ENCODE results near the gene ADGRD2.

Gene ADGRD2

GRCh38 chr9:124496463-124496862, 46.2 kb downstream of the ADGRD2 start:
- DNase-seq (ENCODE audit: low spot score), result no peak

GRCh38 chr9:124497441-124497840, 47.2 kb downstream of the ADGRD2 start:
- no peak for DNase-seq (ENCODE audit: low spot score)

- no peak for DNase-seq (ENCODE audit: low spot score)
Measured at GRCh38 chr9:124498040-124498439, 47.8 kb downstream of the ADGRD2 start.

- no peak for DNase-seq (ENCODE audit: low spot score)
Measured at GRCh38 chr9:124498499-124499146, 48.4 kb downstream of the ADGRD2 start.

GRCh38 chr9:124499216-124499615, 49.0 kb downstream of the ADGRD2 start:
- no peak for DNase-seq (ENCODE audit: low spot score)

GRCh38 chr9:124500028-124500795, 50.0 kb downstream of the ADGRD2 start:
- no peak for DNase-seq (ENCODE audit: low spot score)

GRCh38 chr9:124500796-124501611, 50.8 kb downstream of the ADGRD2 start:
- DNase-seq (ENCODE audit: low spot score), result no peak

GRCh38 chr9:124501771-124502320, 51.6 kb downstream of the ADGRD2 start:
- DNase-seq (ENCODE audit: low spot score), result no peak

GRCh38 chr9:124502711-124503702, 52.8 kb downstream of the ADGRD2 start:
- DNase-seq (ENCODE audit: low spot score), result no peak

- no peak for DNase-seq (ENCODE audit: low spot score)
Measured at GRCh38 chr9:124503713-124504529, 53.7 kb downstream of the ADGRD2 start.

GRCh38 chr9:124504530-124505005, 54.3 kb downstream of the ADGRD2 start:
- no peak for DNase-seq (ENCODE audit: low spot score)

GRCh38 chr9:124505006-124505900, 55.0 kb downstream of the ADGRD2 start:
- no peak for DNase-seq (ENCODE audit: low spot score)

- no peak for DNase-seq (ENCODE audit: low spot score)
Measured at GRCh38 chr9:124505901-124506346, 55.7 kb downstream of the ADGRD2 start.

- DNase-seq (ENCODE audit: low spot score), result no peak
Measured at GRCh38 chr9:124506433-124506832, 56.2 kb downstream of the ADGRD2 start.

- no peak for DNase-seq (ENCODE audit: low spot score)
Measured at GRCh38 chr9:124506931-124507879, 57.0 kb downstream of the ADGRD2 start, which contains the start of gene NR5A1. NR5A1 (minus strand) TSS chr9:124507399; CDS start chr9:124503395, 4,004 bp downstream.

GRCh38 chr9:124507880-124508423, 57.7 kb downstream of the ADGRD2 start:
- no peak for DNase-seq (ENCODE audit: low spot score)

GRCh38 chr9:124510650-124511425, 60.6 kb downstream of the ADGRD2 start:
- no peak for DNase-seq (ENCODE audit: low spot score)

Data from germinal center (tissue), 1 donor.